ENCODE measurements around the gene FREM3.
"Not testable (repeated sequence)": the region's sequence is repeated elsewhere in the genome, so short reads cannot be mapped to it uniquely, and the experiment has no call there.

GRCh38 chr4:143736061-143736460 lies 35.6 kb upstream of the FREM3 start:
- TF ChIP-seq CTCF (IDR thresholded peaks at IDR 0.05); POLR2A (IDR thresholded peaks at IDR 0.05); EP300 (IDR thresholded peaks at IDR 0.05; ENCODE audit: low read depth): not testable (repeated sequence)

All from transverse colon (tissue), 3 donors.